Measurements from ENCODE around the gene ZBTB7B. TPM values are rescaled to one million over a fixed set of nuclear protein-coding genes. Genes with fewer than 3 reads are reported as not detected.

ZBTB7B gene
- total RNA-seq, 2 experiments from 2014 or later: 22.8 to 25.1 TPM

DNA sequence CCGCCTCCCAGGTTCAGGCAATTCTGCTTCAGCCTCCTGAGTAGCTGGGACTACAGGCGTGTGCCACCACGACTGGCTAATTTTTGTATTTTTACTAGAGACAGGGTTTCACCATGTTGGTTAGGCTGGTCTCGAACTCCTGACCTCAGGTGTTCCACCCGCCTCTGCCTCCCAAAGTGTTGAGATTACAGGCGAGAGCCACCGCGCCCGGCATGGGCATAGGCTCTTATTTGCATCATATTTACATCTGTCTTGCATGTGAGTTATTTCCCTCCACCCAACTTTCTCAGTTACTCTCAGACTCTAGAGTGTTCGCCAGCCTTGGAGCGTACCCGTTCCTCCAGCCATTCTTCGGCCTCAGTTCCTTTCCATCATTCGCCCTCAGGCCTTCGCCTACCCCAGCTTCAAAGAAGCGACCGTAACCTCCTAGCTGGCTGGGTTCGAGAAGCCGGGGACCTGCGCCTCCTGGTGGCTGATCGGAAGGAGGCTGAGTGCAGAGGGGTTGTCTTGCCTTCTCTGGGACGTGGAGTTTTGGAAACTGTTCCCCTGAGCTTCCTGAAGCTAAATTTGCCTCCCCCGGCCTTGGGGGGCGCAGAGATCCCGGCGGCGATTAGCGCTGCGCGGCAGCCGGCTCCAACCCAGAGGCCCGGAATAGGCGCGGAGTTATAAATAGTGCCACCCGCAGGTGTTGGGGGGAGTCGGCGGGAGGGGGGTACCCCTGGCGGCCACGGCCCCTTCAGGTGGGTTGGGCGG lies 3.6 kb upstream of the ZBTB7B start:
- H3K36me3 Mint-ChIP-seq (ENCODE audit: low read depth): peaks cover 10% of the 10 kb centered on the region
- H3K9me3 Mint-ChIP-seq: no peaks in the 10 kb centered on the region
- no peaks in the 10 kb centered on the region for H3K9me3 ChIP-seq (ENCODE audit: control insufficient read depth in 1 of 2, insufficient read depth in 1 of 2, low read length in 2 of 2)
- H3K4me3 ChIP-seq (ENCODE audit: low read length): peak overlapping the region; percentile 73
- peak overlapping the region; percentile 26 to 96 for H3K27ac ChIP-seq (ENCODE audit: low read depth in 1 of 2, low read length in 2 of 2)
- H3K27ac Mint-ChIP-seq: peak overlapping the region; percentile 90
- POLR2A ChIA-PET: interaction anchor here (0.6 to 10.2 kb wide), 11 partner anchors 11 to 64 kb away, joined by 3 to 189 read pairs (median 7); partner anchors contain the start of genes CKS1B, FLAD1, PBXIP1 and PMVK
- peak overlapping the region; percentile 83 for H3K4me3 Mint-ChIP-seq
- peak; percentile 86 for TF ChIP-seq CTCF (IDR thresholded peaks at IDR 0.05)
- ATAC-seq (ENCODE audit: poor library complexity) (no peak), DNase-seq (peak in 13 of 14 experiments; percentile 46 to 83 (median 65))
- H3K4me1 Mint-ChIP-seq (ENCODE audit: low read depth): peaks cover 52% of the 10 kb centered on the region
- H3K27me3 ChIP-seq (ENCODE audit: control insufficient read depth in 1 of 2, insufficient read depth in 2 of 2, low read length in 2 of 2): no peaks in the 10 kb centered on the region
- no peaks in the 10 kb centered on the region for H3K27me3 Mint-ChIP-seq
- no peaks in the 10 kb centered on the region for H3K36me3 ChIP-seq (ENCODE audit: insufficient read depth, low read length)
- CTCF ChIA-PET: interaction anchor here (0.6 to 13.2 kb wide), 24 partner anchors 9 to 174 kb away, joined by 3 to 159 read pairs (median 6); partner anchors contain the start of genes ADAM15, CKS1B, FLAD1 and KRTCAP2
- intact Hi-C loops (cut with DNase I, micrococcal nuclease): loop anchor here in 1 of 2 experiments (1.0 to 2.0 kb wide), 3 partner anchors 18 to 37 kb away; no protein-coding TSS in a partner anchor
- H3K4me1 ChIP-seq (ENCODE audit: insufficient read depth, low read length): peaks cover 51% of the 10 kb centered on the region

DNA sequence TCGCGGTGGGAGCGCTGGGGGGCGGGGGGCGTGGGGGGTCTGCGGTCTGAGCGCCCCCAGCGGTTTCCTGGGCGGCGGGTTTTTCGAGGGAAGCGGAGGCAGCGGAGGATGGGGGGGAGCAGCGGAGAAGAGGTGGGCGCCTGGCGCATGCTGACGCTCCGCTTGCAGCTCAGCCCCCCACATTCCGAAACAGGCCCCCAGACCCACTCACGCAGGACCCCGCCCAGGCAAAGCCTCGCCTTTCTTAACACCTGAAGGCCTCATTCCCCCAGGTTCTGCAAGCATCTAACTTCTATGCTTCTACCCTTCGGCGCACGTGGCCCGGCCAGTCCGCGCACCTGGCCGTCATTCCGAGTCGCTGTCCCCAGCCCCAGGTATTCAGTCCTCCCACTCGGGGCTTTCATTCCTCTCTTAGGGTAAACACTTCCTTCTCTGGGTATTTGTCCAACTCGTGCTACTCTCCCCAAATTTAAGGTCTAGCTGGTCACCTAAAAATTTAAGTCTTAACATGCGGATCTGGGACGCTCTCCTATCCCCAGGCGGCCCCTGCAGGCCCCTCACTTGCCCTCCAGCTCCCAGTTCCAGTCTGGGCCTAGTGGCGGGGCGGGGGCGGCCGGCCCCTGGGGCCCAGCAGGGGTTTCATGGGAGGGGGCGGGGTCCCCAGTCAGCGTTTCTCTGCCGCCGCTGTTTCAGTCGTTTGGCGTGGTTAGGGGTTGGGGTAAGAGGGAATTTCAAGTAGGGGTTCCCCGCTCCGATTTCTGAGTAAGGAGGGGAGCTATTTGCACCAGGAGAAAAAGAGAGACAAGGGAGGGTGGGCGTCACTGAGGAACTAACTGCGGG lies 2.8 kb upstream of the ZBTB7B start:
- ATAC-seq (ENCODE audit: poor library complexity) (no peak), DNase-seq (peak in 5 of 14 experiments; percentile 38 to 81 (median 43))
- no peaks in the 10 kb centered on the region for H3K9me3 Mint-ChIP-seq
- Histone ChIP-seq H3K27ac (ENCODE audit: low read depth in 1 of 2, low read length in 2 of 2) (peak overlapping the region; percentile 70 to 96), H3K4me3 (ENCODE audit: low read length) (peak overlapping the region; percentile 73), H3K36me3 (ENCODE audit: insufficient read depth, low read length) (no peaks in the 10 kb centered on the region), H3K9me3 (ENCODE audit: control insufficient read depth in 1 of 2, insufficient read depth in 1 of 2, low read length in 2 of 2) (no peaks in the 10 kb centered on the region), H3K4me1 (ENCODE audit: insufficient read depth, low read length) (peaks cover 59% of the 10 kb centered on the region), H3K27me3 (ENCODE audit: control insufficient read depth in 1 of 2, insufficient read depth in 2 of 2, low read length in 2 of 2) (no peaks in the 10 kb centered on the region)
- no peak for TF ChIP-seq CTCF (IDR thresholded peaks at IDR 0.05)
- intact Hi-C loops (cut with DNase I, micrococcal nuclease): loop anchor here (1.0 to 5.0 kb wide), 6 partner anchors 18 to 63 kb away; partner anchors contain the start of gene EFNA4 (in 2 of the 2)
- ChIA-PET CTCF (interaction anchor here (0.8 to 13.2 kb wide), 20 partner anchors 9 to 173 kb away, joined by 3 to 159 read pairs (median 6); partner anchors contain the start of genes ADAM15, CKS1B, FLAD1 and KRTCAP2), POLR2A (interaction anchor here (1.0 to 10.2 kb wide), 11 partner anchors 11 to 63 kb away, joined by 3 to 189 read pairs (median 7); partner anchors contain the start of genes CKS1B, FLAD1, PBXIP1 and PMVK)
- H3K27ac Mint-ChIP-seq: peak overlapping the region; percentile 90
- H3K36me3 Mint-ChIP-seq (ENCODE audit: low read depth): peaks cover 15% of the 10 kb centered on the region
- H3K27me3 Mint-ChIP-seq: no peaks in the 10 kb centered on the region
- H3K4me1 Mint-ChIP-seq (ENCODE audit: low read depth): peaks cover 55% of the 10 kb centered on the region
- H3K4me3 Mint-ChIP-seq: peak overlapping the region; percentile 92

DNA sequence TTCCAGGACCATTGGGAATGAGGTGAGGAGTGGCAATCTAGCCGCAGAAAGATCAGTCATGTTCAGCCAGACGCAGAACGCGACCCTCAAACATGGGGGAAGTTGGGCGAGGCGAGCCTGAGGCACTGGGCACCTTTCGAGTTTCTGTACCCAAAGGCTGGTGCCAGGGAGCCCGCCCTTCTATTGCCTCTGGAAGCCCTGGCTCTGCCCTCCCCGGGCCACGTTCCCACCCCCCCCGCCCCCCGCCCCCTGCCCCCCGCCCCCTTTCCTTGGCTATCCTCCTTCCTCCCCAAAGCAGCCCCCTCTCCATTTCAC lies 2.2 kb upstream of the ZBTB7B start:
- Mint-ChIP-seq H3K4me3 (peak overlapping the region; percentile 92), H3K36me3 (ENCODE audit: low read depth) (peaks cover 15% of the 10 kb centered on the region), H3K4me1 (ENCODE audit: low read depth) (peaks cover 58% of the 10 kb centered on the region), H3K9me3 (no peaks in the 10 kb centered on the region), H3K27me3 (no peaks in the 10 kb centered on the region), H3K27ac (peak overlapping the region; percentile 90)
- peak overlapping the region; percentile 92 to 96 for H3K27ac ChIP-seq (ENCODE audit: low read depth in 1 of 2, low read length in 2 of 2)
- peaks cover 65% of the 10 kb centered on the region for H3K4me1 ChIP-seq (ENCODE audit: insufficient read depth, low read length)
- H3K9me3 ChIP-seq (ENCODE audit: control insufficient read depth in 1 of 2, insufficient read depth in 1 of 2, low read length in 2 of 2): no peaks in the 10 kb centered on the region
- DNase-seq (peak in 1 of 14 experiments; percentile 32), ATAC-seq (ENCODE audit: poor library complexity) (no peak)
- H3K36me3 ChIP-seq (ENCODE audit: insufficient read depth, low read length): peaks cover 3% of the 10 kb centered on the region
- H3K4me3 ChIP-seq (ENCODE audit: low read length): peak overlapping the region; percentile 73
- ChIA-PET POLR2A (interaction anchor here (1.0 to 10.2 kb wide), 8 partner anchors 12 to 64 kb away, joined by 4 to 189 read pairs (median 15); partner anchors contain the start of genes CKS1B, FLAD1, PBXIP1 and PMVK), CTCF (interaction anchor here (1.1 to 13.2 kb wide), 8 partner anchors 17 to 63 kb away, joined by 3 to 159 read pairs (median 20); partner anchors contain the start of genes CKS1B, FLAD1, PBXIP1 and PMVK)
- no peak for TF ChIP-seq CTCF (IDR thresholded peaks at IDR 0.05)
- intact Hi-C loops (cut with DNase I, micrococcal nuclease): loop anchor here (1.0 to 5.0 kb wide), 3 partner anchors 45 to 62 kb away; partner anchors contain the start of gene EFNA4 (in 2 of the 2)
- no peaks in the 10 kb centered on the region for H3K27me3 ChIP-seq (ENCODE audit: control insufficient read depth in 1 of 2, insufficient read depth in 2 of 2, low read length in 2 of 2)

All from CD4-positive, alpha-beta T cell (primary cell).